Stimulated activated CD8-positive, alpha-beta memory T cell treated with anti-CD3 and anti-CD28 coated beads, Interleukin-15, amount 100 ng/mL, for 48 hours (primary cell): ENCODE data around the gene PMP22.
"Not testable (repeated sequence)": the region's sequence is repeated elsewhere in the genome, so short reads cannot be mapped to it uniquely, and the experiment has no call there.

Experiments used
- DNase-seq, 2 donors: peaks; one replicate each; pipeline ENCODE4 v3.0.0-alpha.2; 2020; ENCODE audit warnings: low read depth in 2 of 2

The PMP22 gene

DNA sequence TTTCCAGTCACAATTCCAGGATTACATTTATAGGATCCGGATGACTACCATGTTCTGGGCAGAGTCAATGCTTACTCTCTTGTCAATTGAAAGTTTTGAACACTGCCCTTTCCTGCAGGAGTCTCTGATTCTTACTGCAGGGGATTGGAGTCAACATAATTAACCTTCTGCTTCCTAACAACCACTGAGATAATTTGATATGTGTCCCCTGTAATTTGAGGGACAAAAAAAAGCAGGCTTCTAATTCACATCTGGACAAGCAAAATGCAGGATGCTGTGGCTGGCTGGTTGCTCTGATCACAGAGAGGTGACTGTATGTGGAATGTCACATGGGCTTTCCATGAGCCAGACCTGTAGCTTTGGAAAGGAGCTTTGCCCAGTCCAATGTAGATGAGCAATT lies 54.9 kb downstream of the PMP22 start:
- DNase-seq: no peak

- not testable (repeated sequence) for DNase-seq
These were observed 62.1 kb downstream of the PMP22 start for GRCh38 chr17:15203062-15203461.

DNA sequence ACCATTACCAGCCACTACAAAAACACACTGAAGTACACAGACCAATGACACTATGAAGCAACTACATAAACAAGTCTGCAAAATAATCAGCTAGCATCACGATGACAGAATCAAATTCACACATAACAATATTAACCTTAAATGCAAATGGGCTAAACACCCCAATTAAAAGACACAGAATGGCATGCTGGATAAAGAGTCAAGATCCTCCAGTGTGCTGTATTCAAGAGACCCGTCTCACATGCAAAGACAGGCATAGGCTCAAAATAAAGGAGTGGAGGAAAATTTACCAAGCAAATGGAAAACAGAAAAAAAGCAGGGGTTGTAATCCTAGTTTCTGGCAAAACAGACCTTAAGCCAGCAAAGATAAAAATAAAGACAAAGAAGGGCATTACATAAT lies 64.6 kb downstream of the PMP22 start:
- DNase-seq: not testable (repeated sequence)

DNA sequence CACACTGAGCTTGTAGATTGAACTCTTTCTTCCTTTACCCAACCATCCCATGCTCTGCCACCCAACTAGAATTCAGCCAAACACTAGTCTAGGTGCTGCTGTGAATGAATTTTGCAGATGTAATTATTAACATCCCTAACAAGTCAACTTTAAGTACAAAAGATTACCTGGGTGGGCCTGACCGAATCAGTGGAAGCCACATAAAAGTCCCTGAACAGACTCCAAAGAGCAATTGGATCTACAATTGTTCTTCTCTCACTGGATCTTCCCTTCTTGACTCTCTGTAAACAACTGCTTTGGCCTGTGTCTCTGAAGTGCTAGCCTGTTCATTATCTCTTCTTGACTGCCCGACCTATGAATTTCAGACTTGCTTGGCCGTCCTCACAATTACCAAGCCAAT lies 67.9 kb downstream of the PMP22 start:
- DNase-seq: no peak

GRCh38 chr17:15194859-15195277 lies 70.3 kb downstream of the PMP22 start:
- DNase-seq: no peak

DNA sequence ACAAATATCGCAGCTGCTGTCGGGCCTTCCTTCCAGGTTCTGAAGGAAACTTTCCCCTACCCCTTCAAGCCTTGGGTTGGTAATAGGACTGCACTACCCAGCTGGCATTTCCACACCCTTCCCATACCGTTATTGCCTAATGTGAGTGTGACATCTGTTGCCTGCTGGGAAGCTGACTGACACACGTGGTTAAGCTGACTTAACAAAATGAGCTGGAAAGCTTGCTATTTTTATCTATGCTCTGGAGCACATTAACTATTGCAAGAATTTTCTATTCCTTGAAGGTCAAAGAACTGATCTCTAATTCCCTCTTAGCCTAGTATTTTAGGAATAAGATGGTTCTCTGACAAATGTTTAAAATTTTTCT lies 79.5 kb downstream of the PMP22 start:
- DNase-seq: no peak

GRCh38 chr17:15184872-15185624 lies 80.1 kb downstream of the PMP22 start:
- DNase-seq: no peak

GRCh38 chr17:15181816-15182215 lies 83.3 kb downstream of the PMP22 start:
- no peak for DNase-seq

DNA sequence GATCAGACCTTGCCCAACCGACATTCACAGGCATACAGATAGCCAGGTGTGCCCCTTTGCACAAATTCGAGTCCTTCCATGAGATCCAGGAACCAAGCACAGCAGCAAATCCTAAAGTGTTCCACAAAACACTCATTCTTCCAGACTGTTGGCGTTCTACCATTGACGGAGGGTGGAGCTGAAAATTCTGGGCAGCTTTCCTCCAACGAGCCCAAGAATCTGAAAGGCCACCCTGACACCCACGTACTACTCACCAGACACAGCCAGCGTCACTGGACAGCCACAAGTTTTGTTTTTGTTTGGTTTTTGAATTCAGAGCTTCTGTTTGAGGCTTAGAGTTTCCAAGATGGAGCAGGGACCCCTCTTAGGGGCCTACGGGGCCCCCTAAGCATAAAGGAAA lies 83.8 kb downstream of the PMP22 start:
- DNase-seq: no peak

DNA sequence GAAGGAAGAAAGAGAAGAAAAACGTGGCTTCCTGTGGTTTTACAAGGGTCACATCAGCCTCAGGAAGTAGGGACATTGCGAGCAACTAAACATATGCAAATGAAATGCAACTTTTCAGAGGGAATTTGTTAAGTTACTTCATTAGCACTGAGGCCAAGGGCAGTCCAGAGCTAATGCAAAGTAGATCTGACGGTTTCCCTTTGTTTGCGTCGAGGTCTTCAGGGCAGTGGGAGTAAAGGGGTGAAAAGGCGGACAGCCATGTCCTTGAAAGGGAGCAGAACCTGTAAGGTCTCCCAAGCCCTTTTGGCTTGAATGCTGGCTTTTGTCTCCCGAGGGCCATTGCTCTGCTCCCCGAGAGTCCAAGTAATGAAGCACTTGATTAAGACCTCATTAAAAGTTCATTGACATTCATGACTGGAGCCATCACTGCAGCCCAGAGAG lies 85.0 kb downstream of the PMP22 start:
- DNase-seq: no peak
